GM18873 (cell line): Measurements from ENCODE around the gene TRIM60.
"Not testable (repeated sequence)": the region's sequence is repeated elsewhere in the genome, so short reads cannot be mapped to it uniquely, and the experiment has no call there.

Experiments
- ATAC-seq: cut with Tn5 transposase; IDR thresholded peaks from one replicate; pipeline ENCODE4 v1.9.1; 2021; ENCODE audit warnings: mild to moderate bottlenecking, moderate library complexity, moderate number of reproducible peaks; ENCODE audit not compliant: unreplicated experiment, low FRiP score

The TRIM60 gene

DNA sequence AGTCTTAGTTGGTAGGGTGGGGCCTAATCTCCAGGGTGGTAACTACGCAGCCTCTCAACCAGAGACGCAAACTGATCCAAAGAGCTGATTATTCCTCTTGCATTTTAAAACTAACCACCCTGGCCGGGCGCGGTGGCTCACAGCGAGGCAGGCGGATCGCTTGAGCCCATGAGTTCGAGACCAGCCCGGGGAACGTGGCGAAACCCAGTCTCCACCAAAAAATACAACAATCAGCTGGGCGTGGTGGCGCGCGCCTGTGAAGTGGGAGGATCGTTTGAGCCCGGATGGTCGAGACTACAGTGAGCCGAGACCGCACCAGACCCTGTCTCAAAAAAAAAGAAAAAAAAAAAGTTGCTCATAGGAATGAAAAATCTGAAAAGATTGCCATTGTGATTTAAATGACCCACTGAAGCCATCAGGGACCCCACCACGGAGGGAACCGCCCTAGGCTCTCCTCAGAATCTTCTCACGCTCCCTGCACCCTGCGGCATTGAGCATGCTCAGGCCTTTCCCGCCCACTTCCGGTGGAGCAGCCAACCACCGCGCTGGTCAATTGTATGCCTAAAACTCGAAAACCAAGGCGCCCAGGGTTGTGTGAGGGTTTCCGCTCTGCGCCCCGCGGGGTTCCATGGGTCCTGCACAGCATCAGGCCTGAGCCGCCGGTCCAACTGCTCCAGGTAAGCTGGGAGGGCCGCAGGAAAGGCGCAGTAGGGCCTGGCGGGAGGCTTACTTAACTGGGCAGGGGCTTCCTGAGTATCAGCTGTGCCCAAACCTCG is at the start of gene TRIM60:
TRIM60 (plus strand) TSS at position 564 of the 776 bp plus-strand sequence. CDS start 8,074 bp downstream, outside the sequence.
- no peak for ATAC-seq

DNA sequence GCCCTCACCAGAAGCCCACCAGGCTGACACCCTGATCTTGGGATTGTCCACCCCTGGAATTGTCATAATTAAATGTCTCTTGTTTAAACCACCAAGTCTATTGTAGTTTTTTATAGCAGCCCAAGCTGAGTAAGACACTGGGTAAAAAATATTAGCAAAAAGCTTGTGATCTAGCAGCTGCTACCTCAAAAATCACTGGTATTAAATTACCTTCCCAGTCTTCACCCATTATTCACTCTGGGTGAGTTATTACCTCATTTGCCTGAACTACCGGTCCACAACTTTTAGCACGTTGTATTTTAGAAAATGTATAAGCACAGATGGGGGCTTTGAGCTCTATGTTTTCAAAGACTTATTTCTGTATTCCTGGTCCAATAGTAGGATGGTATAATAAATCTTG is 42.3 kb upstream of the TRIM60 start:
- ATAC-seq: no peak

DNA sequence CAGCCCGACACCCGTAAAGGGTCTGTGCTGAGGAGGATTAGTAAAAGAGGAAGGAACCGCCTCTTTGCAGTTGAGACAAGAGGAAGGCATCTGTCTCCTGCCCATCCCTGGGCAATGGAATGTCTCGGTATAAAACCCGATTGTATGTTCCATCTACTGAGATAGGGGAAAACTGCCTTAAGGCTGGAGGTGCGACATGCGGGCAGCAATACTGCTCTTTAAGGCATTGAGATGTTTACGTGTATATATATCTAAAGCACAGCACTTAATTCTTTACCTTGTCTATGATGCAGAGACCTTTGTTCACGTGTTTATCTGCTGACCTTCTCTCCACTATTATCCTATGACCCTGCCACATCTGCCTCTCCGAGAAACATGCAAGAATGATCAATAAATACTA is 41.0 kb upstream of the TRIM60 start:
- not testable (repeated sequence) for ATAC-seq

DNA sequence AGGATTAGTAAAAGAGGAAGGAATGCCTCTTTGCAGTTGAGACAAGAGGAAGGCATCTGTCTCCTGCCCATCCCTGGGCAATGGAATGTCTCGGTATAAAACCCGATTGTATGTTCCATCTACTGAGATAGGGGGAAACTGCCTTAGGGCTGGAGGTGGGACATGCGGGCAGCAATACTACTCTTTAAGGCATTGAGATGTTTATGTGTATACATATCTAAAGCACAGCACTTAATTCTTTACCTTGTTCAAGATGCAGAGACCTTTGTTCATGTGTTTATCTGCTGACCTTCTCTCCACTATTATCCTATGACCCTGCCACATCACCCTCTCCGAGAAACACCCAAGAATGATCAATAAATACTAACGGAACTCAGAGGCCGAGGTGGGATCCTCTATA is 35.7 kb upstream of the TRIM60 start:
- ATAC-seq: not testable (repeated sequence)

DNA sequence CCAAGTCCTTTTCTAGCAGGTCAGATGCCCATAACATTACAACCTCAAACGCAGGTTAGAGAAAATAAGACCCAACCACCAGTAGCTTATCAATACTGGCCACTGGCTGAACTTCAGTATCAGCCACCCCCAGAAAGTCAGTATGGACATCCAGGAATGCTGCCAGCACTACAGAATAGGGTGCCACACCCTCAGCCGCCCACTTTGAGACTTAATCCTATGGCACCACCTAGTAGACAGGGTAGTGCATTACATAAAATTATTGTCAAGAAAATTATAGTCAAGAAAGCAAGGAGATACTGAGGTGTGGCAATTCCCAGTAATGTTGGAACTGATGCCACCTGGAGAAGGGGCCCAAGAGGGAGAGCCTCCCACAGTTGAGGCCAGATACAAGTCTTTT is 34.5 kb upstream of the TRIM60 start:
- no peak for ATAC-seq

DNA sequence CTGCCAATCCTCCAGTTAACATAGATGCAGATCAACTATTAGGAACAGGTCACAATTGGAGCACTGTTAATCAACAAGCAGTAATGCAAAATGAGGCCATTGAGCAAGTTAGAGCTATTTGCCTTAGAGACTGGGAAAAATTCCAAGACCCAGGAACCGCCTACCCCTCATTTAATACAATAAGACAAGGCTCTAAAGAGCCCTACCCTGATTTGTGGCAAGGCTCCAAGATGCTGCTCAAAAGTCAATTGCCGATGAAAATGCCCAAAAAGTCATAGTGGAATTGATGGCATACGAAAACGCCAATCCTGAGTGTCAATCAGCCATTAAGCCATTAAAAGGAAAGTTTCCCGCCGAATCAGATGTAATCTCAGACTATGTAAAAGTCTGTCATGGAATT is 33.9 kb upstream of the TRIM60 start:
- no peak for ATAC-seq

DNA sequence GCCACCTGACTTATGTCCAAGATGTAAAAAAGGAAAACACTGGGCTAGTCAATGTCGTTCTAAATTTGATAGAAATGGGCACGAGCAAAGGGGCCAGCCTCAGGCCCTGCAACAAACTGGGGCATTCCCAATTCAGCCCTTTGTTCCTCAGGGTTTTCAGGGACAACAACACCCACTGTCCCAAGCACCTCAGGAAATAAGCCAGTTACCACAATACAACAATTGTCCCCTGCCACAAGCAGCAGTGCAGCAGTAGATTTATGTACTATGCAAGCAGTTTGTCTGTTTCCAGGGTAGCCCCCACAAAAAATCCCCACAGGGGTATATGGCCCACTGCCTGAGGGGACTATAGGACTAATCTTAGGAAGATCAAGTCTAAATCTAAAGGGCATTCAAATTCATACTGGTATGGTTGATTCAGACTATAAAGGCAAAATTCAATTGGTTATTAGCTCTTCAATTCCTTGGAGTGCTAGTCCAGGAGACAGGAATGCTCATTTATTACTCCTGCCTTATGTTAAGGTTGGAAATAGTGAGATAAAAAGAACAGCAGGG is 33.2 kb upstream of the TRIM60 start:
- not testable (repeated sequence) for ATAC-seq

DNA sequence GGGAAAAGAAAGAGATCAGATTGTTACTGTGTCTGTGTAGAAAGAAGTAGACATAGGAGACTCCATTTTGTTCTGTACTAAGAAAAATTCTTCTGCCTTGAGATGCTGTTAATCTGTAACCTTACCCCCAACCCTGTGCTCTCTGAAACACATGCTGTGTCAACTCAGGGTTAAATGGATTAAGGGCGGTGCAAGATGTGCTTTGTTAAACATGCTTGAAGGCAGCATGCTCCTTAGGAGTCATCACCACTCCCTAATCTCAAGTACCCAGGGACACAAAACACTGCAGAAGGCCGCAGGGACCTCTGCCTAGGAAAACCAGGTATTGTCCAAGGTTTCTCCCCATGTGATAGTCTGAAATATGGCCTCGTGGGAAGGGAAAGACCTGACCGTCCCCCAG is 29.8 kb upstream of the TRIM60 start:
- ATAC-seq: not testable (repeated sequence)

DNA sequence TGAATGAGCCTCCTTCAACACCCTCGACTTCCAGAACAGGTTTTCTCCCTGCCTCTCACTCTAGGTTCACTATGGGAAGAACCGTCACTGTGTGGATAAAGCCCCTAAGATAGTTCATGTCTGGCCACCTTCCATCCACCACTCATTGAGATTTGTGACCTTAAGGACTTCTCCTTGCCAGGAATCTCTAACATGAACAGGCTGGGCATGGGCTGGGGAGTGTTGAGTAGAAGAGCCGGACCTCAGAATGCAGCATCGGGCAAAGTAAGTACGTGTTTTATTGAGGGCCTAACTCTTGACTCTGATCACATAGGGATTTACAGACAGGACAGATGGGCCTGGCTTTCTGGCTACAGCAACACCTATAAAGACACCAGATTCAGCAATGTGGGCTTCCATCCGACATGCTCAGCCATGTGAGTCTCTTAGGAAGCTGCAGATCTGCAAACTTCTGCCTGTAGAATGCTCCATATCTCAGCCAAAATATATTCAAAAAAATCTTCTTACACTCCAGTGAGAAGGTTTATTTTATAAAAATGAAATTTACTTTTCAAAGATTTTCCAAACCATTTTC is 26.4 kb upstream of the TRIM60 start:
- no peak for ATAC-seq

DNA sequence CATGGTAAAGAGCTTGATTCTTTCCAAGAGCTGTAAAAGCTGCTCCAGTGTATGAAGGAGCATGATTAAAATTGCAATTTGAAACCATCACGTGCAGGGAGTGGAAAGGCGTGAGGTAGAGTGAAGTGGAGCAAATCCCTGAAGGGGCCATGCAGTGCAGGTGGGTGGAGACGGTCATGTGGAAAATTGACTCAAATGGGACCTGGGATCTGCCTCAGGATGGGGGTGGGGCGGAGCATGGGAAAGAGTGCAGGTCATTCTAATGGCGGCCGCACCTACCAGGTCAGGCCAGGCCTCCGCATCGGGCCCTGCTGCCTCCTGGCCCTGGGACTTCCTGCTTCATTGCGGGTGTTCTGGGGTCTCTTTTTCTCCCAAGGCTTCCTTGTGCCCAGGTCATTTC is 25.3 kb upstream of the TRIM60 start:
- no peak for ATAC-seq

DNA sequence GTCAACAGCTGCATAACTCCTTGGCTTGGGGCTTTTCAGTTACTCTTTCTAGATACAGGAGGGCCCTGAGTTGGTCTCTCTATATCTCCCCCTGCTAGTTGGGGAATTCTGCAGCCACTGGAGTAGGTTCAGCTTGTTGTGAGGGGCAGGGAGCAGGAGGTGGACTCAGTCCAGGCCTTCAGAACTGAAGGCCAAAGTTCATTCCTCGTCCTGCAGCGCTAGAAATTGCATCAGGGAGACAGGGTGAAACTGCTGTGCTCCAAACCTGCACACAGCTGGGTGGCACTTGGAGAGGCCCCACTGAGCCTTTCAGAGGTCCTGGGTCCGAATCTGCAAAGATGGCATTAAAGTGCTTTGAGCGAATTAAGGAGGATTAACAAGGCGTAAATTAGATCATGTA is 24.9 kb upstream of the TRIM60 start:
- ATAC-seq: no peak

DNA sequence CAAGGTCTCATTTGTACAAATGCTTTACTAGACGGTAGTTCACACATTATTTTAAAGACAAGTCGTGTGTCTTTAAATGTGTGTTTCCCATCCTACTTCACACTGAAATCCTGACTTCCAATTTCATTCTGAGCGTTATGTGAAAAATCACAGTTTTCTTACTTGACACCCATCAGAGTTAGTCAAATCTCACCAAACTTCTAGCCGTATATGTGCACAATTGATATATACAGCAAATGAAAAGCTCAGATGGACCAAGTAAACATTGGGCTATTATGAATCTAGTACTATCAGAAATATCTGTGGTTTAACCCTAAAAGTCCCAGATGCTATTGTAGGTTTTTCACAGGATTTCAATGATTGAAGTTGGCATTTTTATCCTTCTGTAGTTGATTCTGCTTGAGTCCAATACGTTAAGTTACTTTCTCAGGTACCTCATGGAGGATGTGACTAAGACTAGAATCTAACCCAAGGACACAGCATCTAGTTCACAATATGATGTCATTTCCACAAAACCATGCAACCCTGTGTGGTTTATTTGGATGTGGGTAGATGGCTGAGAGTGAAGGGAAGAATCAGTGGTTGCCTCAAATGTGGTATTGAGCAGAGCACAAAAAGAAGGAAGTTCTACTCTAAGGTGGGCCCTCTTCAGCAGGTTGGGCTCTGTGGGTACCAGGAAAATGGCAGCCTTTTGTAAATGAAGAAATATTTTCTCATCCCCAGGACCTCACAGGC is 22.1 kb upstream of the TRIM60 start:
- no peak for ATAC-seq

DNA sequence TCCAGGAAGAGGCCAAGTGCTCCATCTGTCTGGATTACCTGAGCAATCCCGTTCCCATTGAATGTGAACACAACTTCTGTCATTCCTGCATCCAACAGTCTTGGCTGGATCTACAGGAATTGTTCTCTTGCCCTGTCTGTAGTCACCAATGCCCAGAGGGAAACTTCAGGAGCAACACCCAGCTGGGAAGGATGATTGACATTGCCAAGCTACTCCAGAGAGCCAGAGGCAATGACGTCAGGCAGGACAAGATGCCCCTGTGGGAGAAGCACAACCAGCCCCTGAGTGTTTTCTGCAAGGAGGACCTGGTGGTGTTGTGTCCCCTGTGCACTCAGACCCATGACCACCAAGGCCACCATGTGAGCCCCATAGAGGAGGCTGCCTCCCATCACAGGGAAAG is 21.3 kb upstream of the TRIM60 start:
- no peak for ATAC-seq

DNA sequence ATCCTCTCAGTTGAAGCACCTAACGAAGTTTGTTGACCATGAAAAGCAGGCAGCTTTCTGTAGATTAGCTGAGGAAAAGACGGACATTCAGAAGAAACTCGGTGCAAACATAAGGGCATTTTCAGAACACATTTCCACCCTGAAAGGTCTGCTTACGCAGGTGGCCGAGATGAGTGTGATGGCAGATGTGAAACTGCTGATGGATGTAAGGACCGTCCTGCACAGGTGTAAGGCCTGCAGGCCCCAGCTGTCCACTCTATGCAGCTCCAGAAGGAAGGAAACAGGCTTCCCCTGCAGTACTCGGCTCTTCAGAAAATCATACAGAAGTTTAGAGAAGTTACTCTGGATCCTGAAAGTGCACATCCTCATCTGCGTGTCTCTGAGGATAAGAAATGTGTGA is 20.8 kb upstream of the TRIM60 start:
- no peak for ATAC-seq

DNA sequence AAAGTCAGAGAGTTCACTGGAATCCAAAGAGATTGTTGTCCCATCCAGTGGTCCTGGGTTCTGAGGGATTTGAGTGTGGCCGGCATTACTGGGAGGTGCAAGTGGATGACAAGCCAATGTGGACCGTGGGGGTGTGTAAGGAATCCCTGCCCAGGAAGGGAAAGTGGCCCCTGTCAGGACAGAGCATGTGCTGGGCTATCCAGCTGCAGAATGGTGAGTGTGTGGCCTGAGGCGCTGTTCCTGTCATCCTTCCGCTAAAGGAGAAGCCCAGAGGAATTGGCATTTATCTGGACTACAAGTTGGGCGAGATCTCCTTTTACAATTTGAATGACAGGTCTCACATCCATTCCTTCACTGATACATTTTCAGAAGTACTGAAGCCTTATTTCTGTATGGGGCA is 20.4 kb upstream of the TRIM60 start:
- ATAC-seq: no peak

DNA sequence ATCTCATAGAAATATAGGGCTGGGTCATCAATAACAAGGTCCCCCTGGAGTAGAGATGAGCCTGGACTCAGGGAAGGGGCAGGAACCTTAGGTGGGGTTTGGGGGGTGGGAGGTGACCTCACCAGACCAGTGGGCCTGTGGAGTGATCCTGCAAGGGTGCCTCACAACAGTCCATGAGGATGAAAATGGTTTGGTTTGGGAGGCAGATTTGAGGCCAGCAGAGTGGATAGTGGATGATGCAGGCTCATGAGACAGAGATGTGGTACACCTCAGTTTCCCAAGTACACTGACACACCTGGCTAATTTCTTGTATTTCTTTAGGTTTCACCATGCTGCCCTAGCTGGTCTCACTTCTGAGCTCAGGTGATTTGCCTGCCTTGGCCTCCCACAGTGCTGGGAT is 18.1 kb upstream of the TRIM60 start:
- ATAC-seq: no peak

DNA sequence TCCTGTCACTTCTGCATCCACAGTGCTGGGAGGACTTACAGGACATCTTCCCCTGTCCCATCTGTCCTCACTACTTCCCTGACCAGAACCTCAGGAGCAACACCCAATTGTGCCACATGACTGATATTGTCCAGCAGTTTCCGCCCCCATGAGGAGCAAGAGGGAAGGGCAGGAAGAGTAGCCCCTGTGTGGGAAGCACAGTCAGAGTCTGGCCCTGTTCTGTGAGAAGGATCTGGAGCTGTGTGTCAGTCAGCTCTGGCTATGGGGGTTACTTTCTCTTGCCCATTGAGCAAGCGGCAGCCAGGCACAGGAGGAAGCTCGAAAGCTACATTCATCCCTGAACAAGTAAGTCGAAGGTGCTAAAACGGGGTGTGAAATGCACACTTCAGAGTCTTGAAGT is 14.8 kb upstream of the TRIM60 start:
- no peak for ATAC-seq

DNA sequence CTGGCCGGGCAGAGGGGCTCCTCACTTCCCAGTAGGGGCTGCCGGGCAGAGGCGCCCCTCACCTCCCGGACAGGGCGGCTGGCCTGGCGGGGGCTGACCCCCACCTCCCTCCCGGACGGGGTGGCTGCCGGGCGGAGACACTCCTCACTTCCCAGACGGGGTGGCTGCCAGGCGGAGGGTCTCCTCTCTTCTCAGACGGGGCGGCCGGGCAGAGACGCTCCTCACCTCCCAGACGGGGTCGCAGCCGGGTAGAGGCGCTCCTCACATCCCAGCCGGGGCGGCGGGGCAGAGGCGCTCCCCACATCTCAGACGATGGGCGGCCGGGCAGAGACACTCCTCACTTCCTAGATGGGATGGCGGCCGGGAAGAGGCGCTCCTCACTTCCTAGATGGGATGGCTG is 11.8 kb upstream of the TRIM60 start:
- ATAC-seq: not testable (repeated sequence)

DNA sequence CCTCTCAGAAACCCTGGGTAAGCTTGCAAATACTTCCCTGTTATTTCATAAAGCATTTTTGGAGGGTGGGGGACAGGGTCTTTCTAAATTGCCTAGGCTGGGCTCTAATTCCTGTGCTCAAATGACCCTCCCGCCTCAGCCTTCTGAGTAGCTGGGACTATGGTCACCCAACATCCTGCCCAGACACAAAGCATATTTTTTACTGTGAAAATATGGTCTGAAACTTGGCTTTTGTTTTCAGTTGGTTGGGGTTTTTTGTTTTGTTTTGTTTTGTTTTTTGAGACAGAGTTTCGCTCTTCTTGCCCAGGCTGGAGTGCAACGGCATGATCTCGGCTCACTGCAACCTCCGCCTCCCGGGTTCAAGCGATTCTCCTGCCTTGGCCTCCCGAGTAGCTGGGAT is 6.0 kb upstream of the TRIM60 start:
- ATAC-seq: not testable (repeated sequence)

DNA sequence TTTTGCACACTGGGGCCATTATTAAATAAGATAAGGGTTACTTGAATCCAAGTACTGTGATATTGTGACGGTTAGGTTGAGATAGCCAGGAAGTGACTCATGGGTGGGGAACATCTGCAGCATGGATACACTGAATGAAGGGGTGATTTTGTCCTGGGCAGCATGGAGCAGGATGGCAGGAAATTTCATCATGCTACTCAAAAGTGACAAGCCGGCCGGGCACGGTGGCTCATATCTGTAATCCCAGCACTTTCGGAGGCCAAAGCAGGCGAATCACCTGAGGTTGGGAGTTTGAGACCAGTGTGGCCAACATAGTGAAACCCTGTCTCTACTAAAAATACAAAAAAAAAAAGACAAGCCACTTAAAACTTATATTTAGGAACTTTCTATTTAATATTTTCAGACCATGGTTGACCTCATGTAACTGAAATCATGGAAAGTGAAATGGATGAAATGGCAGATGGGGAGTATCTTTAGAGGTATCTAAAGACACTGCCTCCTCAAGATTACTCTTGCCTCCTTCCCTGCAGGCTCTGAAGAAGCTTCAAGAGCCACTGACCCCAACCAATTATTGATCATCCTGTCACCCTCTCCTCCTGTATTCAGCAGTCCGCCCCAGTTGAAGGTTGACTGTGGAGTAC is 3.9 kb upstream of the TRIM60 start:
- no peak for ATAC-seq

DNA sequence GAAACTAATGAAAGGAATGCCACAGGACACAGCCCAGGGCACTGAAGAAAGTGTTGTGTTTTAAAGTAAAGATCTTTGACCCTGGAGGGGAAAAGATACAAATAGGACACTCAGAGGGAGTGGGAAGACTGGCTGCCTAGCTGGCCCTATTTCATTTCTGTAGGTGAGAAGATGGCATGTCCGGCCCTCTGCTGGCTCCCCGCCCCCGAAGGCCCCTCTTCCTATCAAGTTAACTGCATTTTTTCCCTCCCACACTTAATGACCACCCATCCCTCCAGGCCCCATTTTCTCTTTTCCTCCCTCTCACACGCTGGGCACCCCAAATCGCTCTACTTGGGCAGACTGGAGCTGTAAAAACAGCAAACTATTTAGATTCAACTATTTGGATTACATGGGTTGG is 16.4 kb downstream of the TRIM60 start:
- ATAC-seq: no peak
